ENCODE data around the gene IGF1R. TPM values are rescaled to one million over a fixed set of nuclear protein-coding genes. Genes with fewer than 3 reads are reported as not detected.

Gene IGF1R
- total RNA-seq, 6 donors from 2014 or later, result 31.0 to 142 (median 63.8) TPM

DNA sequence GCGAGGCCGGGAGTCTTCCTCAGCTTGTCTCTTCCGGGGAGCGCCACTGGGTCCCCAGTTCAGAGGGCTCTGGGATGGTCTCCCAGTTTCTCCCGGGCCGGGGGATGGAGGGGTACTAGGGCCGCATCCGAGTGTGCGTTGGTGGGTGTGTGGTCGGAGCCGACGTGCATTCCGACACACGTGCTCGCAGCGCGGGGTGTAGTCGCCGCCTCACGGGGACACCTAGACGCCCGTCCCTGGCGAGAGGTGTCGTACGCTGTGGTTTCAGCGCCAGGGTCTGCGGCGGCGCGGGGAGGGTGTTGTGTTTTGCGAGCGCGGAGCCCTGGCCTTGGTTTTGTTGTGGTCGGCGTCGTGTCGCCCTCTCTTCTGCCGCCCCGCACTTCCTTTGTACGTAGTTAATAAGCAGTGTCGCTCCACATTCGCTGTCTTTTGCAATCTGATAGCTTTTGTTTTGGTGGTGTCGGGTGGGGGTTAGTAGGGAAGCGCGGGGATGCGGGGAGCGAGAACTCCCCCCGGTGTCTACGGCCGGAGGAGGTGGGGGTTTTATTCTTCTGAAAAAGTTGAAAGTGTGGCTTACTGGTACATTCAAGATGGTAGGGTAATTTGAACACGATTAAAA, 2.2 kb downstream of the IGF1R start:
- Histone ChIP-seq H3K36me3 (no peaks in the 10 kb centered on the region), H3K27me3 (no peaks in the 10 kb centered on the region), H3K27ac (peak overlapping the region; percentile 88 to 98 (median 92)), H3K4me3 (peak overlapping the region; percentile 49 to 96 (median 94)), H3K4me1 (peaks cover 20 to 40% (median 28%) of the 10 kb centered on the region in 4 donors), H3K9me3 (no peaks in the 10 kb centered on the region)
- ATAC-seq (ENCODE audit: low FRiP score in 2 of 2) (peak; percentile 1 to 64), DNase-seq (peak; percentile 45 to 88)
- TF ChIP-seq, protein P1, sequence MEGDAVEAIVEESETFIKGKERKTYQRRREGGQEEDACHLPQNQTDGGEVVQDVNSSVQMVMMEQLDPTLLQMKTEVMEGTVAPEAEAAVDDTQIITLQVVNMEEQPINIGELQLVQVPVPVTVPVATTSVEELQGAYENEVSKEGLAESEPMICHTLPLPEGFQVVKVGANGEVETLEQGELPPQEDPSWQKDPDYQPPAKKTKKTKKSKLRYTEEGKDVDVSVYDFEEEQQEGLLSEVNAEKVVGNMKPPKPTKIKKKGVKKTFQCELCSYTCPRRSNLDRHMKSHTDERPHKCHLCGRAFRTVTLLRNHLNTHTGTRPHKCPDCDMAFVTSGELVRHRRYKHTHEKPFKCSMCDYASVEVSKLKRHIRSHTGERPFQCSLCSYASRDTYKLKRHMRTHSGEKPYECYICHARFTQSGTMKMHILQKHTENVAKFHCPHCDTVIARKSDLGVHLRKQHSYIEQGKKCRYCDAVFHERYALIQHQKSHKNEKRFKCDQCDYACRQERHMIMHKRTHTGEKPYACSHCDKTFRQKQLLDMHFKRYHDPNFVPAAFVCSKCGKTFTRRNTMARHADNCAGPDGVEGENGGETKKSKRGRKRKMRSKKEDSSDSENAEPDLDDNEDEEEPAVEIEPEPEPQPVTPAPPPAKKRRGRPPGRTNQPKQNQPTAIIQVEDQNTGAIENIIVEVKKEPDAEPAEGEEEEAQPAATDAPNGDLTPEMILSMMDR (IDR thresholded peaks at IDR 0.05), result no peak
- TF ChIP-seq EP300 (IDR thresholded peaks at IDR 0.05), result no peak
- TF ChIP-seq POLR2A (IDR thresholded peaks at IDR 0.05), result peak in 2 of 4 donors; percentile 10 to 18
- TF ChIP-seq POLR2AphosphoS5 (IDR thresholded peaks at IDR 0.05), result peak in 1 of 2 donors; percentile 28
- WGBS, 2 donors, result 1 to 3% methylated on average over 29 to 51 of the region's 51 CpGs

DNA sequence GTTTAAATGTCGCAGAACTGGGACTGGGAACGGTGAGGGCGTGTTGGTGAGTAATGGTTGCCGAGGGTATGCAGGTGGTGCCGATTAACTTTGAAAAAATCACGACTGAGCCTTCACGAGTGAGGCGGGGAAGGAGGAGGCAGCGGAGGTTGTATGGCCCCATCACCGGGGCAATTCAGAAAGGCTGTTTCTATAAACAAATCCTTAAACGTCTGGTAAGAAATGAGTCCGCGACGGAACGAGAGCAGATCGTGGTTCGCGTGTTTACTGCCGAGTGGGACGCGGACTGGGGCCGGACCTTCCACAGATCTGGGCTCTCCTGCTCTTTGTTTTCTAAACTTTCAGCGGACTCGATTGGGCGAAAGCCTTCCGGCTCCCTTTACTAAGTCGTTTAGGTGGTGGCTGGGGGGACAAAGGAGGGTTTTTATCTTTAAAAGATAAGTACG, 2.7 kb downstream of the IGF1R start:
- WGBS, 2 donors, result 9 to 17% methylated on average over 27 to 28 of the region's 28 CpGs
- DNase-seq (peak in 1 of 2 donors; percentile 33), ATAC-seq (ENCODE audit: low FRiP score in 2 of 2) (no peak)

DNA sequence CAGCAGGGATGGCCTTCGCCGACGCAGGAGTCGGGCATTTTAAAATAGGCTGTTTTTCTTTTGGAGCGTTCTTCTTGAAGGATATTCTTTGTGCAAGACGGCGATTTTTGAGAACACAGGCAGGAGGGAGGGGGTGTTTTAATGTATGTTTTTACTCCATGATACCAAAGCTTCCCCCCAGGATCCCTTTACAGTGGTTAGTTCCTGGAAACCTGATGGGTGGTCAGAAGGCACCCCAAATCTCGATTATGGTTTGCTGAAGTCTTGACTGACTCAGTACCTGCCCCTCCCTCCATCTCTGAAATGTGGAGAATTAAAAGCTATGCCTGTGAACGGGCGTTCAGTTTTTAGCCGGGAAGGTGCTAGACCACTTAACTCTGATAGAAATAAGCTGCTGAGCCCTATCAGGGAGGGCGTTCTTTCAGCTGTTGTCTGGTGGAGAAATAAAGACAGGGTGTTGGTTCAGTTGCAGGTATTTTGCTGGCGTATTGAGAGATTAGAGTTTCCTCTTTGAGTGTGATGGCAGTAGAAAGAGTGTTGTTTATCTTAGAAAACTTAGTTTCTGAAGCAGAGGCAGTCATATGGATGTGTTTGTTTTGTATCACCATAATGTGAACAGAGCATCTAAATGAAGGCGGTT, 3.4 kb downstream of the IGF1R start:
- Histone ChIP-seq H3K4me1 (peaks cover 24 to 38% (median 28%) of the 10 kb centered on the region in 4 donors), H3K36me3 (no peaks in the 10 kb centered on the region)

More for the DNA sequence above, 2.7 kb downstream of the IGF1R start:
- Histone ChIP-seq H3K9me3 (no peaks in the 10 kb centered on the region), H3K36me3 (no peaks in the 10 kb centered on the region), H3K27ac (peak overlapping the region; percentile 88 to 98 (median 92)), H3K4me1 (peaks cover 22 to 40% (median 29%) of the 10 kb centered on the region in 4 donors), H3K4me3 (peak overlapping the region; percentile 49 to 96 (median 94)), H3K27me3 (no peaks in the 10 kb centered on the region)
- TF ChIP-seq EP300 (IDR thresholded peaks at IDR 0.05) (no peak), POLR2A (IDR thresholded peaks at IDR 0.05) (no peak), POLR2AphosphoS5 (IDR thresholded peaks at IDR 0.05) (peak in 1 of 2 donors; percentile 16)
- TF ChIP-seq, protein P1 (IDR thresholded peaks at IDR 0.05), result no peak

DNA sequence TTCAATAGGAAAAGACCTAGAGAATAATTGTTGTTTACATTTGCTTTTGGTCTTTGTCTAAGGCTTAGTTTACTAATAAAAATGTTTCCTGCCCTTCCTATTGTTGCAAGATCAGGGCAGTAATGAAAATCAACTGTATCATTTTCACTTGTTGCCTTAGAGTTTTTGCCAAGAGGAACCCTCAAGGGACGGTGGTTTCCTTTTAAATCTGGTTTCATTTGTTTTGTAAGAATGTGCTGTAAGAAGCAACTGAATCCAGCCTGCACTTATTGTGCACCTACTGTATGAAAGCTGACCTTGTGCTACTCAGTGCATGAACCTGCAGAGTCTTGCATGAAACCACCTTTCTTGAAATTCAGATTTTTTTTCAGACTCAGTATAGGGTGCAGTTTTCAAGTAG, 5.3 kb downstream of the IGF1R start:
- no peak for TF ChIP-seq EP300 (IDR thresholded peaks at IDR 0.05)
- TF ChIP-seq, protein P1 (IDR thresholded peaks at IDR 0.05), result no peak
- no peak for TF ChIP-seq POLR2AphosphoS5 (IDR thresholded peaks at IDR 0.05)
- no peak for TF ChIP-seq POLR2A (IDR thresholded peaks at IDR 0.05)
- Histone ChIP-seq H3K27ac (peak overlapping the region in 1 of 4 donors; percentile 3), H3K9me3 (no peaks in the 10 kb centered on the region), H3K4me3 (no peak overlapping the region), H3K4me1 (peaks cover 24 to 37% (median 28%) of the 10 kb centered on the region in 4 donors), H3K27me3 (no peaks in the 10 kb centered on the region), H3K36me3 (no peaks in the 10 kb centered on the region)
- ATAC-seq (ENCODE audit: low FRiP score in 2 of 2) (no peak), DNase-seq (no peak)
- 0 to 6% methylated on average over 1 of the region's 1 CpG for WGBS, 2 donors

More for the DNA sequence above, 3.4 kb downstream of the IGF1R start:
- Histone ChIP-seq H3K27ac (peak overlapping the region; percentile 88 to 98 (median 92)), H3K27me3 (no peaks in the 10 kb centered on the region), H3K4me3 (peak overlapping the region; percentile 2 to 96 (median 94)), H3K9me3 (no peaks in the 10 kb centered on the region)
- no peak for ATAC-seq (ENCODE audit: low FRiP score in 2 of 2)
- 22 to 33% methylated on average over 12 to 14 of the region's 14 CpGs for WGBS, 2 donors
- DNase-seq, result no peak
- TF ChIP-seq POLR2A (IDR thresholded peaks at IDR 0.05) (no peak), EP300 (IDR thresholded peaks at IDR 0.05) (no peak), POLR2AphosphoS5 (IDR thresholded peaks at IDR 0.05) (no peak)
- TF ChIP-seq, protein P1 (IDR thresholded peaks at IDR 0.05), result no peak
